ENCODE measurements around the gene BAIAP3. TPM values are rescaled to one million over a fixed set of nuclear protein-coding genes. Genes with fewer than 3 reads are reported as not detected.

BAIAP3 gene
- polyA plus RNA-seq, 4 donors: 3.9 to 8.5 (median 4.7) TPM

DNA sequence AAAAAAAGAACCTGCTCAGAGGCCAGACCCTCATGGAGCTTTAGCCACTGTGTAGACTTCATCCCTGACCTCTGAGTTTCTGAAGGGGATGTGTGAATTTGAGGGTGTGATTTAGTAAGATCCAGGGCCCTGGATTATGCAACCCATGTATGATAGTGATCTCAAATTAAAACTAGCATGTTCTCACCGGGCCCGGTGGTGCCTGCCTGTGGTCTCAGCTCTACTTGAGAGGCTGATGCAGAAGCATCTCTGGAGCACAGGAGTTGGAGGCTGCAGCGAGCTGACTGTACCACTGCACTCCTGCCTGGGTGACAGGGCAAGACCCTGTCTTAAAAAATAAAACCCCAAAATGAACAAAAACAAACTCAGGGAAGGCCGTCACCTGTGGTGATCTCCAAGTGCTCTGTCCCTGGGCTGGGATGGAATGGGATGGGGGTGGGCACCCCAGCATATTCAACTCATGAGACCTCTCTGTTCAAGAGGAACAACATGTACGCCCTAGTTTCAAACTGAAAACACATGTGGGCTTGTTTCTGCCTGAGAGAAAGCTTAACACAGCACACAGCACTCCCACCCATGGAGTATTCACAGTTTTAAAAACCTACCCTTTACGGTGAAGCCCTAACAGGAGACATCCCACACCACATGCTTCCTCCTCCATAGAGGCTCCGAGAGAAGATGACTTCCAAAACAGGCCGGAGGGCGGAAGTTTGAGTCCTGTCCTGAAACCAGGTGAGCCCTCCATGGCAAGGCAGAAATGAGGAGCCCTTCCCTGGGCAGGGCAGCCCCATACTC is 48.4 kb downstream of the BAIAP3 start:
- DNase-seq (ENCODE audit: low read depth in 4 of 4, low spot score in 3 of 4): no peak

DNA sequence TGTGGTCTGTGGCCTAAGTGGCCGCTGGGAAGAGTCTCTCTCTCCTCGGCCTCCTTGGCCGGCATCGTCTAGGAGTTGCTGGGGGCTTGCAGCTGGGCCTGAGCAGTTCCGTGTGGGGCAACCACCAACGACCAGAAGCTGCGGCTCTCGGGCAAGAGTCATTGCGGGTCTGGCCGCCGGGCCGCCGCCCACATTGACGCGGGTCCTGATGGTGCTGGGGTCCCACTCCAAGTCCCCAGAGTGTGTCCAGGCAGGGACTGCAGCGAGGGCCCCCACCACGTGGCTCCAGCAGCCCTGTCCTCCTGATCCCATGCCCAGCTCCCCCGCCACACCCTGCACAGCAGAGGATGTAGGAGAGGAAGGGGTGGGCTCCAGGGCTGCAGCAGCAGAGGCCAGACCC is 50.1 kb downstream of the BAIAP3 start:
- no peak for DNase-seq (ENCODE audit: low read depth in 4 of 4, low spot score in 3 of 4)

DNA sequence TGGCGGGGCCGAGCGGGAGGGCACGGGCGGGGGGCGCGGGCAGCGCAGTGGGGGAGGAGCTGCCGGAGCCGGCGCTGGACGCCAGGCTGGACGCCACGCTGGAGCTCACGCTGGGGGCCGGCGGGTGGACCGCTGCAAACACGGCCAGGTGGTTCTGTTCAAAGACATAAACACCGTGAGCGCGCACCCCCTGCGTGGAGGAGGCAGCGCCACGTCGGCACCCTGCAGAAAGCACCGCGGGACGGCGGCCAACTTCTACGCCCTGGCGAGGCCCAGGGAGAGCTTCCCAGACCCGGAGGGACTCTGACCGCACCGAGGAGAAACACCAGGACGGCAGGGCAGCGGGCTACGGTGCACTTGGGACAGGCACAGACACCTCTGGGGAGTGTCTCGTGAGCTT is 51.8 kb downstream of the BAIAP3 start:
- no peak for DNase-seq (ENCODE audit: low read depth in 4 of 4, low spot score in 3 of 4)

DNA sequence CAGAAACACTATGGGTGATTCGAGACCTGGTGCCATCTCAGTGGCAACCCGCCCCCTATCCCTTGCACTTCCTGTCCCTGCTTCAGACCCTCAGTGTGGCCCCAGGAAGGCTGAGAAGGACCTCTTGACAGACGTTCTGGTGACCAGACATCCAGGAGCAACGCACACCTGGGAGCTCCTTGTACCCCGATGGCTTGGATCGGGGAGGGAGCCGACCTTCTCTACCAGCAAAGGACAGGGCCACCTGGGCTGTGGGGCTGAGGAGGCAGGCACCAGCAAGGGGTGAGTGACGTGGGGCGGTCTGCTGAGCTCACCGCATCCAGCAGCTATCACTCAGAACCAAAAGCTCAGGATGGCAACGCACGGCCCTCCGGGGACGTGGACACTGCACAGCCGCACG is 53.9 kb downstream of the BAIAP3 start:
- DNase-seq (ENCODE audit: low read depth in 4 of 4, low spot score in 3 of 4): no peak

DNA sequence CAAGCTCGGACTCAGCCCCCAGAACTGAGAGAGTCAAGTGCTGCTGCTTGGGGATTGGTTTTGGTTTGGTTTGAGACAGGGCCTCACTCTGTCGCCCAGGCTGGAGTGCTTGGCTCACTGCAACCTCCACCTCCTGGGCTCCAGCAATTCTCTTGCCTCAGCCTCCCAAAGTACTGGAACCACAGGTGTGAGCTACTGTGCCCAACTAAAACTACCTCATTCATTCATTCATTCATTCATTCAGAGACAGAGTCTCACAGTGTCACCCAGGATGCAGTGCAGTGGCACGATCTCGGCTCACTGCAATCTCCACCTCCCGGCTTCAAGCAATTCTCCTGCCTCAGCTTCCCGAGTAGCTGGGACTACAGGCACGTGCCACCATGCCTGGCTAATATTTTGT is 56.3 kb downstream of the BAIAP3 start:
- no peak for DNase-seq (ENCODE audit: low read depth in 4 of 4, low spot score in 3 of 4)

DNA sequence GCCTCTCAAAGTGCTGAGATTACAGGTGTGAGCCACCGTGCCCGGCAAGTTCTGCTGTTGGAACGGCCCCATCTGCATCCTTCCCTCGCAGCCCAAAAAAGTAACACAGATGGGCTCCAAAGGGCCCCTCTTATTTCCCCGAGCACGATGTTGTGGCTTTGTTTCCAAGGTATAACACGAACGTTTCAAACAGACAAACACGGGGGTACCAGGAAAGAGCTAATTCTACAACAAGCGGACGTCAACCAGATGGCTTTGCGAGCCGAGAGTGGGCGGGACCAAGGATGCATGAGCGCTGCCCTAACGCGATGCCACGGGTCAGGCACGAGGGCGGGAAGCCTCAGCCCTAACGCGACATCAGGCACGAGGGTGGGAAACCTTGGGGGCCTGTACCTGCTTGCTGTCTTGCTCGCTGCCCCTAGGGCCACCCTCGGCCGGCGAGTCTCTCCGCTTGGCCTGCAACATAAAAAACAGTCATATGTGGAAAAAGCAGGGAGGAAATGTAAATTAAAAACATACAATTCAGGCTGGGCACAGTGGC is 56.9 kb downstream of the BAIAP3 start:
- DNase-seq (ENCODE audit: low read depth in 4 of 4, low spot score in 3 of 4): no peak

DNA sequence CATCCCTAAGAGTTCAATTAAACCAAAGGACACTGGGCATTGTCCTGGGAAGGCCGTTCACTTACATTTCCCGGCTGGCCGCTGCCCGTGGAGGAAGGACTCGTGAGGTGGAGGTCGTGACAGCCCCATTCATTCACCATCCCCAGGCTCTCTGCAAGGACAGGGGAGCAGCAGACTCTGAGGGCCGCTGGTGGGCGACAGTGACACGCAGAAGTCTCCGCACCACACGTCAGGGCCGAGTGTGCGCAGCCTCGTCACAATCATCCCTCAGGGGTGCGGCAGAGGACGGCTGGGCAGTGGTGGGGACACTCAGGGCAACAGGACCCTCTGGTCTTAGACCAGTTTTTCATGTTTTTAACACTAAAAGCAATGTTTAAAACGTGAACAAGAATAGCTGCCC is 59.4 kb downstream of the BAIAP3 start:
- no peak for DNase-seq (ENCODE audit: low read depth in 4 of 4, low spot score in 3 of 4)

DNA sequence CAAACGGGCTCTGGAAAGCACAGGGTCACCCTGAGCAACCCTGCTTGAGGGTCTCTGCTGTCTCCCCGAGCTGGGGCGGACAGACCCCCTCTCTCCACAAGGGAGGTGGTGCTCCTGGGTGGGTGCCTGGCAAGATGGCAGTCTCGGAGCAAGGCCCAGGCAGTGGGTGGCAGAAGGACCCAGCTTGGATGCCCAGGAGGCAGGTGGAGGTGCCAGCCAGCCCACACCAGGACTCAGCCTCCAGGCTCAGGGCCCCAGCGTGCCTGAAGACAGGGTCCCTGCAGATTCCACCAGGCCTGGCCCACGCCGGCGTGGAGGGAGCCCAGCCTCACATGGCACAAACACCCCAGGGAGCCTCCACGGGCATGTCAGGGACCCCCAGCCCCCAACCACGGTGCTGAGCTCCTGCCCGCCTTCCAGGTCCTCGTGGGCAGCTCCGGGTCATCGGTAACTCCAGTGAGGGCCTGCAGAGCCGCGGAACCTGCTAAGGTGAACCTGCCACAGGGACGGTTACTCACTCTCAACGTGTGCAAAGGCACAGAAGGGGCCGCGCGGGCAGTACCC is 60.2 kb downstream of the BAIAP3 start:
- DNase-seq (ENCODE audit: low read depth in 4 of 4, low spot score in 3 of 4): no peak

DNA sequence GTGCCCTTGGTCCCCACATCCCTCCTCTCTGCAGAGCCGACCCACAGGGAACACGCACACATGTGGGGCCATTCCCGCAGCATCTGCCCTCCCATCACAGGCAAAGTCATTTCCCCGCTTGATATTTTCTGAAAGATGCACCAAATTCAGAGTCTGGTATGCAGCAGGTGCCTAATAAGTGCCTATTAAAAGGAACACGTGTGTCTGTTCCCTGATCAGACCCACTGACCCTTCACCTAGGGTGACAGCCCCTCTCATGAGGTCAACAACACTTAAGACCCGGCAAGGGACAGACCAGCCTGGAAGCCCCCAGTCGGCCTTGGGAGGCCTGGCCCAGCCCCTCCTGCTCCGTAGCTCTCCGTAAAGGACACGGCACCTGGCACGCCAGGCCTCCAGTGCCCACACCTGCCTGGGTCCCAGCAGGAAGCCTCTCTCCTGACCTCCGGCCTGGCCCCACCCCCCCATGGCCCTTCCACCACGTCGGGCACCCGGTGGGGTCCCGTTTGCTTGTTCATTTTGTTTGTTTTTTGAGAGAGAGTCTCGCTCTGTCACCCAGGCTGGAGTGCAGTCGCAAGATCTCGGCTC is 61.0 kb downstream of the BAIAP3 start:
- DNase-seq (ENCODE audit: low read depth in 4 of 4, low spot score in 3 of 4): no peak

DNA sequence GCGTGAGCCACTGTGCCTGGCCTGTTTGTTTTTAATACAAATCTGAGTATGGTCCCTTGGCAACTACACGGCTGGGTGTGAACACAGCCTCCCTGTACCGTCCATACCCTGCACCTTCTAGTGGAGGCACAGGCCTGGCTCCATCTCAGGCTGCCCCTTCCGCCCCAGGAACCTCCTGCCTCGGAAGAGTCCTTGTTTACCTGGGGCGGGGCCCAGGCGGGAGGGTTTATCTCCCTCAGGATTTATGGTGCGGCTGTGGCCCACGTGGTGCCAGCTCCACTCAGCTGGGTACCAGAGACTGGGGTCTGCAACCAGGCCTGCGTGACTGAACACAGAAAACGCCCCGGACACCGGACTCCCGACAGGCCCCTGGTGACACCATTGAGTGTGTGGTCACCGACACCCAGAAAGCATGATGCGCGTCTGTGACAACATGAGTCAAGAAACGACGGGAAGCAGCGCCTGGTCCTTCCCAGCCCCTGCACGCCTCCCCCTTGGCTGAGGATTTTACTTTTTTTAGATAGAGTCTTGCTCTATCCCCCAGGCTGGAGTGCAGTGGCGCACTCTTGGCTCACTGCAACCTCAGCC is 62.1 kb downstream of the BAIAP3 start:
- DNase-seq (ENCODE audit: low read depth in 4 of 4, low spot score in 3 of 4): no peak

DNA sequence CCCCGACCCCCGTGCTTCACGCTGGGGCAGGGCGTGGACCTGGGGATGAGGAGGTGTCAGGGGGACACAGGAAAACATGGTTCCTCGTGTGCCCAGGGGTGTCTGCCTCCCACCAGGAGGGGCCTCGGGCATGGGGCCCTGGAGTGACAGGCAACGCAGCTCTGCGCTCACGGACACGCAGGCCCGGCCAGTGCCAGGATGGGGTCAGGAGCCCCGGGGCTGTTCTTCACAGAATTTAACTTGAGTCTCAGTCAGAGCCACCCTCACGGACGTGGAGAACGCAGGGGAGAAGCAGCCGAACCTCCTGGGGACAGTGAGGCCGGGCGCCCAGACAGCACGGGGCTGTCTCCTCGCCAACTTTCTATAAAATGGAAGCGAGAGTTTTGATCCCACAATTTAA is 64.3 kb downstream of the BAIAP3 start:
- no peak for DNase-seq (ENCODE audit: low read depth in 4 of 4, low spot score in 3 of 4)

DNA sequence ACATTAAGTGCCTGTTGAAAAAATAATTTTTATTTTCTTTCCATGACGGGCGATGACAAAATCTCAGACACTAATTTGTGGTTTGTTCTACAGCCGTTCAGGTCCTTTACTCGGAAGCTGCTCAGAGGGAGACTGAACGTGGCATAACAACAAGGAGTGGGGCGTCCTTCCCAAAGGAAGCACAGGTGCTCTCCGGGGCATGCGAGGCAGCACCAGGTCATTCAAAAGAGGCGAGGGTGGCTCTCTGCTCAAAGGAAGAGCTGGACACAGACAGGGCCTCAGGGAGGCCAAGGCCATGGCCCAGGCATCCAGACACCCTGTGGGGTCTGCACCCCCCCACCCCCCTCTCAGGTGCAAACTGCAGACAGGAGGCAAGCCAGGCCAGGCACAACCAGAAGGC is 64.9 kb downstream of the BAIAP3 start:
- no peak for DNase-seq (ENCODE audit: low read depth in 4 of 4, low spot score in 3 of 4)

Other genes with a start within 250 kb of the BAIAP3 start
- under 1 TPM in 1 of 4 donors, not detected in 3; 0.05 TPM for gene C1QTNF8, start 237.4 kb upstream of the BAIAP3 start, polyA plus RNA-seq (ENCODE audit: insufficient read length in 4 of 4)
- 10 to 100 TPM; 17.1 to 31.1 (median 18.5) TPM for gene CACNA1H, start 180.5 kb upstream of the BAIAP3 start, polyA plus RNA-seq (ENCODE audit: insufficient read length in 4 of 4)
- gene TPSG1, start 108.4 kb upstream of the BAIAP3 start, polyA plus RNA-seq (ENCODE audit: insufficient read length in 4 of 4): 1 to 10 TPM in 2 of 4 donors, under 1 TPM in 2; 0.47 to 1.6 (median 0.90) TPM
- under 1 TPM in 1 of 4 donors, not detected in 3; 0.16 TPM for gene TPSB2, start 103.5 kb upstream of the BAIAP3 start, polyA plus RNA-seq (ENCODE audit: insufficient read length in 4 of 4)
- under 1 TPM in 3 of 4 donors, not detected in 1; 0.09 to 0.36 (median 0.25) TPM for gene TPSAB1, start 92.9 kb upstream of the BAIAP3 start, polyA plus RNA-seq (ENCODE audit: insufficient read length in 4 of 4)
- gene TPSD1, start 77.6 kb upstream of the BAIAP3 start, polyA plus RNA-seq (ENCODE audit: insufficient read length in 4 of 4): under 1 TPM in 1 of 4 donors, not detected in 3; 0.55 TPM
- 100 to 1,000 TPM; 169 to 186 (median 176) TPM for gene UBE2I, start 24.0 kb upstream of the BAIAP3 start, polyA plus RNA-seq (ENCODE audit: insufficient read length in 4 of 4)
- gene TSR3, start 18.2 kb downstream of the BAIAP3 start, polyA plus RNA-seq (ENCODE audit: insufficient read length in 4 of 4): 10 to 100 TPM; 37.9 to 62.9 (median 46.1) TPM
- 10 to 100 TPM; 57.3 to 69.5 (median 60.3) TPM for gene GNPTG, start 18.3 kb downstream of the BAIAP3 start, polyA plus RNA-seq (ENCODE audit: insufficient read length in 4 of 4)
- 10 to 100 TPM; 14.2 to 21.1 (median 17.0) TPM for gene UNKL, start 81.1 kb downstream of the BAIAP3 start, polyA plus RNA-seq (ENCODE audit: insufficient read length in 4 of 4)
- 10 to 100 TPM; 12.5 to 18.3 (median 14.8) TPM for gene UQCC4, start 87.1 kb downstream of the BAIAP3 start, polyA plus RNA-seq (ENCODE audit: insufficient read length in 4 of 4)
- under 1 TPM in 1 of 4 donors, not detected in 3; 0.26 TPM for gene PERCC1, start 97.4 kb downstream of the BAIAP3 start, polyA plus RNA-seq (ENCODE audit: insufficient read length in 4 of 4)
- gene CCDC154, start 110.9 kb downstream of the BAIAP3 start, polyA plus RNA-seq (ENCODE audit: insufficient read length in 4 of 4): 1 to 10 TPM; 2.2 to 3.5 (median 2.7) TPM
- gene CLCN7, start 141.4 kb downstream of the BAIAP3 start, polyA plus RNA-seq (ENCODE audit: insufficient read length in 4 of 4): 10 to 100 TPM; 43.4 to 62.1 (median 48.6) TPM
- gene PTX4, start 155.3 kb downstream of the BAIAP3 start, polyA plus RNA-seq (ENCODE audit: insufficient read length in 4 of 4): under 1 TPM in 1 of 4 donors, not detected in 3; 0.04 TPM
- 10 to 100 TPM; 25.9 to 48.7 (median 30.5) TPM for gene TELO2, start 159.7 kb downstream of the BAIAP3 start, polyA plus RNA-seq (ENCODE audit: insufficient read length in 4 of 4)
- 10 to 100 TPM; 18.8 to 28.5 (median 20.6) TPM for gene TMEM204, start 200.0 kb downstream of the BAIAP3 start, polyA plus RNA-seq (ENCODE audit: insufficient read length in 4 of 4)

Data from right renal pelvis (tissue), 4 donors.